GM18867 (cell line): Measurements from ENCODE around the gene LCP1.

Experiments
- ATAC-seq: cut with Tn5 transposase; IDR thresholded peaks from one replicate; pipeline ENCODE4 v1.9.1; 2021; ENCODE audit warnings: mild to moderate bottlenecking, moderate library complexity; ENCODE audit not compliant: unreplicated experiment

The LCP1 gene

GRCh38 chr13:46183018-46183946, 1.3 kb upstream of the LCP1 start:
- no peak for ATAC-seq

GRCh38 chr13:46182491-46182877, 507 bp upstream of the LCP1 start:
- no peak for ATAC-seq

GRCh38 chr13:46181377-46181839, 569 bp downstream of the LCP1 start:
- ATAC-seq, result no peak

- ATAC-seq, result no peak
Observed at GRCh38 chr13:46179969-46180763, 1.8 kb downstream of the LCP1 start.

- no peak for ATAC-seq
Observed at GRCh38 chr13:46179491-46179908, 2.5 kb downstream of the LCP1 start.

GRCh38 chr13:46178821-46179220, 3.2 kb downstream of the LCP1 start:
- ATAC-seq, result no peak

- no peak for ATAC-seq
Observed at GRCh38 chr13:46178143-46178542, 3.8 kb downstream of the LCP1 start.

GRCh38 chr13:46176756-46177155, 5.2 kb downstream of the LCP1 start:
- ATAC-seq, result peak; percentile 33

GRCh38 chr13:46173656-46174055, 8.3 kb downstream of the LCP1 start:
- ATAC-seq, result no peak

GRCh38 chr13:46172531-46172991, 9.4 kb downstream of the LCP1 start:
- ATAC-seq, result no peak

GRCh38 chr13:46171739-46172138, 10.2 kb downstream of the LCP1 start:
- ATAC-seq, result no peak

- ATAC-seq, result no peak
Observed at GRCh38 chr13:46171217-46171616, 10.8 kb downstream of the LCP1 start.

GRCh38 chr13:46170687-46171086, 11.3 kb downstream of the LCP1 start:
- ATAC-seq, result no peak

- no peak for ATAC-seq
Observed at GRCh38 chr13:46170268-46170667, 11.7 kb downstream of the LCP1 start.

GRCh38 chr13:46169758-46170157, 12.2 kb downstream of the LCP1 start:
- no peak for ATAC-seq

GRCh38 chr13:46168783-46169182, 13.2 kb downstream of the LCP1 start:
- ATAC-seq, result no peak

- peak; percentile 20 for ATAC-seq
Observed at GRCh38 chr13:46168341-46168740, 13.6 kb downstream of the LCP1 start.

GRCh38 chr13:46166947-46167610, 14.9 kb downstream of the LCP1 start:
- no peak for ATAC-seq

GRCh38 chr13:46166224-46166584, 15.8 kb downstream of the LCP1 start:
- ATAC-seq, result peak; percentile 1

GRCh38 chr13:46165485-46166223, 16.3 kb downstream of the LCP1 start:
- peak; percentile 59 for ATAC-seq
